Right lobe of liver (tissue), 4 donors: Measurements from ENCODE around the gene FNDC10.

Source experiments
- POLR2A ChIP-seq: fragments of 450-650 bp; IDR thresholded peaks from one replicate; pipeline ENCODE4 v1.6.1; 2017; ENCODE audit warnings: antibody characterized with exemption, mild to moderate bottlenecking
- TF ChIP-seq, protein P1 (sequence below), 4 donors: fragments of 200-600 bp in 3 of 4; fragments of 450-650 bp in 1 of 4; IDR thresholded peaks; one replicate each; pipeline versions ENCODE4 v1.5.1 to v1.8.0; 2016 to 2022; ENCODE audit warnings: antibody characterized with exemption in 4 of 4, mild to moderate bottlenecking in 2 of 4
- donor health status: DM: no; HTN: no; CAD: no.
- donor health status: DM: no; HTN: no; CAD: no.
- donor health status: DM: no; HTN: yes; CAD: no.

DNA sequence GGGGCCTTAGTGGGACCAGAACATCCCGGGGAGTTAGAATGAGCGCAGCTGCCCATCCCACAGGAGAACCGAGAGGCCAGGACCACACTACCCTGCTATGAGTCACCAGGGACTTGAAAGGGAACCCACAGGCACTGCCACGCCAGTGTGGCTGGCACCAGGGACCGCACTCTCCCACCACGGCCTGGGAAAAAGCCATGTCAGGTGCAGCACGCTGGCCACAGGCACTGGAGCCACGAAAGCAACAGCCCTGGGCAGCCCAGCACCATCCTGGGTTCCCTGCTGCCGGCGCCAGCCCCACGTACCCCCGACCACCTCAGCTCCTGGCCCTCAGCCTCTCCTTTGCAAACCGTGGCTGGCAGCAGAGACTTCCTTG is 45.4 kb downstream of the FNDC10 start:
- no peak for TF ChIP-seq POLR2A
- TF ChIP-seq, protein P1, sequence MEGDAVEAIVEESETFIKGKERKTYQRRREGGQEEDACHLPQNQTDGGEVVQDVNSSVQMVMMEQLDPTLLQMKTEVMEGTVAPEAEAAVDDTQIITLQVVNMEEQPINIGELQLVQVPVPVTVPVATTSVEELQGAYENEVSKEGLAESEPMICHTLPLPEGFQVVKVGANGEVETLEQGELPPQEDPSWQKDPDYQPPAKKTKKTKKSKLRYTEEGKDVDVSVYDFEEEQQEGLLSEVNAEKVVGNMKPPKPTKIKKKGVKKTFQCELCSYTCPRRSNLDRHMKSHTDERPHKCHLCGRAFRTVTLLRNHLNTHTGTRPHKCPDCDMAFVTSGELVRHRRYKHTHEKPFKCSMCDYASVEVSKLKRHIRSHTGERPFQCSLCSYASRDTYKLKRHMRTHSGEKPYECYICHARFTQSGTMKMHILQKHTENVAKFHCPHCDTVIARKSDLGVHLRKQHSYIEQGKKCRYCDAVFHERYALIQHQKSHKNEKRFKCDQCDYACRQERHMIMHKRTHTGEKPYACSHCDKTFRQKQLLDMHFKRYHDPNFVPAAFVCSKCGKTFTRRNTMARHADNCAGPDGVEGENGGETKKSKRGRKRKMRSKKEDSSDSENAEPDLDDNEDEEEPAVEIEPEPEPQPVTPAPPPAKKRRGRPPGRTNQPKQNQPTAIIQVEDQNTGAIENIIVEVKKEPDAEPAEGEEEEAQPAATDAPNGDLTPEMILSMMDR (IDR thresholded peaks at IDR 0.05), result no peak
